A549 (cell line): ENCODE results near the gene NR2F1.

ENCODE experiments used
- CEBPB ChIP-seq, 2 experiments: fragments of >200 bp in 1 of 2; sonication (Bioruptor Twin) in 1 of 2; formaldehyde crosslinking in 1 of 2; IDR thresholded peaks; 2 replicates each; pipeline ENCODE4 v1.6.1; 2012 to 2016
- CHD2 ChIP-seq: fragments of 150-350 bp; IDR thresholded peaks from 2 replicates; pipeline ENCODE4 v1.6.1; 2014; ENCODE audit warnings: low read length; ENCODE audit not compliant: partially characterized antibody
- EP300 ChIP-seq, 2 experiments: fragments of >200 bp; sonication (Bioruptor Twin); formaldehyde crosslinking; IDR thresholded peaks; 2 replicates in 1 of 2; 3 replicates in 1 of 2; pipeline ENCODE4 v1.6.1; 2016 to 2017
- HOXA7 ChIP-seq: fragments of 250-450 bp; sonication (Bioruptor Pico); IDR thresholded peaks from 2 replicates; pipeline ENCODE4 v1.5.0; 2020; ENCODE audit warnings: mild to moderate bottlenecking, moderate library complexity
- PHF8 ChIP-seq: fragments of 200-600 bp; sonication (generic); IDR thresholded peaks from 2 replicates; pipeline ENCODE4 v1.6.1; 2016; ENCODE audit warnings: low read depth, mild to moderate bottlenecking, antibody characterized with exemption, moderate library complexity, borderline replicate concordance
- POLR2A ChIP-seq: IDR thresholded peaks from 2 replicates; pipeline ENCODE4 v1.6.1; 2012; ENCODE audit warnings: mild to moderate bottlenecking, low read length
- RAD21 ChIP-seq, 2 experiments: fragments of >200 bp in 1 of 2; sonication (Bioruptor Twin) in 1 of 2; formaldehyde crosslinking in 1 of 2; IDR thresholded peaks in 1 of 2; conservative IDR thresholded peaks in 1 of 2; 2 replicates in 1 of 2; 3 replicates in 1 of 2; pipeline ENCODE4 v1.6.1; 2012 to 2018; ENCODE audit warnings: inconsistent platforms in 1 of 2
- SREBF2 ChIP-seq: fragments of 450-650 bp; IDR thresholded peaks from 2 replicates; pipeline ENCODE4 v1.6.1; 2014; ENCODE audit warnings: mild to moderate bottlenecking, moderate library complexity
- ZFP36 ChIP-seq: fragments of 450-650 bp; IDR thresholded peaks from 2 replicates; pipeline ENCODE4 v1.6.1; 2014; ENCODE audit warnings: borderline replicate concordance; ENCODE audit not compliant: partially characterized antibody
- TF ChIP-seq, protein P1 (sequence below): fragments of >200 bp; sonication (Bioruptor Twin); formaldehyde crosslinking; IDR thresholded peaks from 3 replicates; pipeline ENCODE4 v1.5.1; 2016
- TF ChIP-seq, protein P2 (sequence below): fragments of 450-650 bp; IDR thresholded peaks from 2 replicates; pipeline ENCODE4 v1.6.1; 2014; ENCODE audit warnings: antibody characterized with exemption

DNA sequence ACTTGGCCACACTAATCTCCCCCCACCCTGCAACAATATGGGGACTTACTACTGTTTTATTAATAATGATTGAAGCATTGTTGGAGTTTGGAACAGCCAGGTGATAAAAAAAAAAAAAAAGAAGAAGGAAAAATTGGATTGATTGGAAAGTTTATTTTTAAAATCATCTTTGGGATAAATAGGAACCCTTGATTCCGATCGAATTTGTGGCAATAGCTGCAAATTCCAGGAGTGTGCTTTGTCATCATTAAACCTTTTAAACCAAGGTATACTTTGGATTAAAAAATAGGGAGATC lies 907 bp upstream of the NR2F1 start:
- TF ChIP-seq, protein P1, sequence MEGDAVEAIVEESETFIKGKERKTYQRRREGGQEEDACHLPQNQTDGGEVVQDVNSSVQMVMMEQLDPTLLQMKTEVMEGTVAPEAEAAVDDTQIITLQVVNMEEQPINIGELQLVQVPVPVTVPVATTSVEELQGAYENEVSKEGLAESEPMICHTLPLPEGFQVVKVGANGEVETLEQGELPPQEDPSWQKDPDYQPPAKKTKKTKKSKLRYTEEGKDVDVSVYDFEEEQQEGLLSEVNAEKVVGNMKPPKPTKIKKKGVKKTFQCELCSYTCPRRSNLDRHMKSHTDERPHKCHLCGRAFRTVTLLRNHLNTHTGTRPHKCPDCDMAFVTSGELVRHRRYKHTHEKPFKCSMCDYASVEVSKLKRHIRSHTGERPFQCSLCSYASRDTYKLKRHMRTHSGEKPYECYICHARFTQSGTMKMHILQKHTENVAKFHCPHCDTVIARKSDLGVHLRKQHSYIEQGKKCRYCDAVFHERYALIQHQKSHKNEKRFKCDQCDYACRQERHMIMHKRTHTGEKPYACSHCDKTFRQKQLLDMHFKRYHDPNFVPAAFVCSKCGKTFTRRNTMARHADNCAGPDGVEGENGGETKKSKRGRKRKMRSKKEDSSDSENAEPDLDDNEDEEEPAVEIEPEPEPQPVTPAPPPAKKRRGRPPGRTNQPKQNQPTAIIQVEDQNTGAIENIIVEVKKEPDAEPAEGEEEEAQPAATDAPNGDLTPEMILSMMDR: no peak
- no peak for TF ChIP-seq POLR2A
- no peak for TF ChIP-seq PHF8
- TF ChIP-seq HOXA7 (CRISPR knock-in tag): no peak
- no peak for TF ChIP-seq CEBPB (IDR thresholded peaks at IDR 0.05)
- TF ChIP-seq EP300 (IDR thresholded peaks at IDR 0.05): no peak
- no peak for TF ChIP-seq RAD21 (conservative IDR thresholded peaks at IDR 0.05 in 1 of 2, IDR thresholded peaks at IDR 0.05 in 1 of 2)
- TF ChIP-seq ZFP36: no peak
- TF ChIP-seq SREBF2: no peak
- TF ChIP-seq CHD2: no peak
- TF ChIP-seq, protein P2, sequence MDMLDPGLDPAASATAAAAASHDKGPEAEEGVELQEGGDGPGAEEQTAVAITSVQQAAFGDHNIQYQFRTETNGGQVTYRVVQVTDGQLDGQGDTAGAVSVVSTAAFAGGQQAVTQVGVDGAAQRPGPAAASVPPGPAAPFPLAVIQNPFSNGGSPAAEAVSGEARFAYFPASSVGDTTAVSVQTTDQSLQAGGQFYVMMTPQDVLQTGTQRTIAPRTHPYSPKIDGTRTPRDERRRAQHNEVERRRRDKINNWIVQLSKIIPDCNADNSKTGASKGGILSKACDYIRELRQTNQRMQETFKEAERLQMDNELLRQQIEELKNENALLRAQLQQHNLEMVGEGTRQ: no peak
